Parathyroid adenoma (tissue), 2 donors: ENCODE measurements around the gene CDH3.

Source experiments
- H2AFZ ChIP-seq: fragments of 300-600 bp; sonication (generic); one replicate; pipeline ENCODE4 v1.7.0; 2017; ENCODE audit warnings: antibody characterized with exemption, mild to moderate bottlenecking
- H3K27ac ChIP-seq: fragments of 300-600 bp; sonication (generic); one replicate; pipeline ENCODE4 v1.7.0; 2017
- H3K27me3 ChIP-seq: fragments of 300-600 bp; sonication (generic); one replicate; pipeline ENCODE4 v1.7.0; 2017; ENCODE audit warnings: low read length; ENCODE audit not compliant: control insufficient read depth, insufficient read depth
- H3K36me3 ChIP-seq: fragments of 300-600 bp; sonication (generic); one replicate; pipeline ENCODE4 v1.7.0; 2017; ENCODE audit warnings: low read length; ENCODE audit not compliant: control insufficient read depth, insufficient read depth
- H3K4me1 ChIP-seq: fragments of 300-600 bp; sonication (generic); one replicate; pipeline ENCODE4 v1.7.0; 2017; ENCODE audit warnings: control low read depth
- H3K4me2 ChIP-seq: fragments of 300-600 bp; sonication (generic); one replicate; pipeline ENCODE4 v1.7.0; 2017; ENCODE audit warnings: low read length
- H3K4me3 ChIP-seq: fragments of 300-600 bp; sonication (generic); one replicate; pipeline ENCODE4 v1.7.0; 2017; ENCODE audit warnings: low read depth, low read length
- H3K79me2 ChIP-seq: fragments of 300-600 bp; sonication (generic); one replicate; pipeline ENCODE4 v1.7.0; 2017; ENCODE audit warnings: control low read depth
- H3K9ac ChIP-seq: fragments of 300-600 bp; sonication (generic); one replicate; pipeline ENCODE4 v1.7.0; 2017; ENCODE audit warnings: mild to moderate bottlenecking
- H3K9me3 ChIP-seq: fragments of 300-600 bp; sonication (generic); one replicate; pipeline ENCODE4 v1.7.0; 2017; ENCODE audit warnings: low read length; ENCODE audit not compliant: control insufficient read depth
- TF ChIP-seq, protein P1 (sequence below): fragments of 300-600 bp; sonication (generic); IDR thresholded peaks from one replicate; pipeline ENCODE4 v1.7.0; 2017; ENCODE audit warnings: antibody characterized with exemption, mild to moderate bottlenecking
- donor health status: primary hyperparathyroidism.

The CDH3 gene

GRCh38 chr16:68608330-68608729, 36.8 kb upstream of the CDH3 start:
- Histone ChIP-seq H2AFZ (no peak overlapping the region), H3K4me2 (no peak overlapping the region), H3K4me1 (no peaks in the 10 kb centered on the region), H3K36me3 (no peaks in the 10 kb centered on the region), H3K9me3 (no peaks in the 10 kb centered on the region), H3K27ac (no peak overlapping the region), H3K79me2 (no peaks in the 10 kb centered on the region), H3K27me3 (no peaks in the 10 kb centered on the region), H3K9ac (no peak overlapping the region), H3K4me3 (no peak overlapping the region)
- TF ChIP-seq, protein P1, sequence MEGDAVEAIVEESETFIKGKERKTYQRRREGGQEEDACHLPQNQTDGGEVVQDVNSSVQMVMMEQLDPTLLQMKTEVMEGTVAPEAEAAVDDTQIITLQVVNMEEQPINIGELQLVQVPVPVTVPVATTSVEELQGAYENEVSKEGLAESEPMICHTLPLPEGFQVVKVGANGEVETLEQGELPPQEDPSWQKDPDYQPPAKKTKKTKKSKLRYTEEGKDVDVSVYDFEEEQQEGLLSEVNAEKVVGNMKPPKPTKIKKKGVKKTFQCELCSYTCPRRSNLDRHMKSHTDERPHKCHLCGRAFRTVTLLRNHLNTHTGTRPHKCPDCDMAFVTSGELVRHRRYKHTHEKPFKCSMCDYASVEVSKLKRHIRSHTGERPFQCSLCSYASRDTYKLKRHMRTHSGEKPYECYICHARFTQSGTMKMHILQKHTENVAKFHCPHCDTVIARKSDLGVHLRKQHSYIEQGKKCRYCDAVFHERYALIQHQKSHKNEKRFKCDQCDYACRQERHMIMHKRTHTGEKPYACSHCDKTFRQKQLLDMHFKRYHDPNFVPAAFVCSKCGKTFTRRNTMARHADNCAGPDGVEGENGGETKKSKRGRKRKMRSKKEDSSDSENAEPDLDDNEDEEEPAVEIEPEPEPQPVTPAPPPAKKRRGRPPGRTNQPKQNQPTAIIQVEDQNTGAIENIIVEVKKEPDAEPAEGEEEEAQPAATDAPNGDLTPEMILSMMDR, result no peak

DNA sequence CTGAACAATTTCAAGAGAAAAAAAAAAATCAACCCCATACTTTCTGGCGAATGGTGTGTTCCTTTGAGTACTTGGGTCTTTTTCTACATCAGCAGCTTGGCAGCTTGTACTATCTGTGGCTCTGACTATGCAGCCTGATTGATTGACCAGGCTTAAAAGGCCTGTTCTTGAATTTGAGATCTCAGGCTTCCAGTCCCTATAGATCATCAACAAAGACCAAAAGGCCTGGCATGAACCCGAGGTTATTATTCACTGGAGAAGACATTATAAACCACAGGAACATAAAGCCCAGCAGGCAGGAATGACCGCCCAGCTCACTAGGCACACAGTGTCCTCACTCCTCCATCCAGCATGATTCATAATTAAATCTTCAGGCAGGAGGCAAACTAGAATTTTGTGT, 32.1 kb upstream of the CDH3 start:
- peaks cover 3% of the 10 kb centered on the region for H3K9me3 ChIP-seq
- no peaks in the 10 kb centered on the region for H3K79me2 ChIP-seq
- TF ChIP-seq, protein P1, result no peak
- H3K4me3 ChIP-seq, result no peak overlapping the region
- H3K9ac ChIP-seq, result no peak overlapping the region
- no peaks in the 10 kb centered on the region for H3K36me3 ChIP-seq
- no peak overlapping the region for H3K4me2 ChIP-seq
- no peak overlapping the region for H3K27ac ChIP-seq
- no peak overlapping the region for H2AFZ ChIP-seq
- H3K4me1 ChIP-seq, result no peaks in the 10 kb centered on the region
- H3K27me3 ChIP-seq, result no peaks in the 10 kb centered on the region

DNA sequence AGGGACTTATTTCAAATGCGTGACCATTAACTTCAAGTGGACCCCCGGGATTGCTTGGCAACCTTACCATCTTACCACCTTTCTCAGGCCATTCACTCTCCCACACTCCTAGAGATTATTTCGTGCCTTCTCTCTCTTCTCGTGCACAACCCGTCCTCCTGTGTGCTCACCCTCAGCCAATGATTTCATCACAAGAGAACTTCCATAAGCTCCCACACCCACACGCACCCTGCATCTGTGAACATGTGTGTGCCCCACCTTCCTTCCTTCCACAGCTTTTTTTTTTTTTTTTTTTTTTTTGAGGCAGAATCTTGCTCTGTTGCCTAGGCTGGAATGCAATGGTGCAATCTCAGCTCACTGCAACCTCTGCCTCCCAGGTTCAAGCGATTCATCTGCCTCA, 27.4 kb upstream of the CDH3 start:
- Histone ChIP-seq H2AFZ (no peak overlapping the region), H3K27me3 (no peaks in the 10 kb centered on the region), H3K27ac (no peak overlapping the region), H3K9ac (no peak overlapping the region), H3K36me3 (no peaks in the 10 kb centered on the region), H3K4me3 (no peak overlapping the region), H3K79me2 (no peaks in the 10 kb centered on the region), H3K4me1 (no peaks in the 10 kb centered on the region), H3K9me3 (peaks cover 3% of the 10 kb centered on the region), H3K4me2 (no peak overlapping the region)
- TF ChIP-seq, protein P1, result no peak

- Histone ChIP-seq H3K79me2 (no peaks in the 10 kb centered on the region), H3K9ac (no peak overlapping the region), H3K4me2 (no peak overlapping the region), H3K27me3 (no peaks in the 10 kb centered on the region), H3K4me3 (no peak overlapping the region), H3K4me1 (no peaks in the 10 kb centered on the region), H3K27ac (no peak overlapping the region), H3K36me3 (no peaks in the 10 kb centered on the region), H3K9me3 (no peaks in the 10 kb centered on the region), H2AFZ (no peak overlapping the region)
- TF ChIP-seq, protein P1, result no peak
These were observed 18.6 kb upstream of the CDH3 start for GRCh38 chr16:68626557-68626956.

GRCh38 chr16:68627951-68628425, 17.1 kb upstream of the CDH3 start:
- H3K27ac ChIP-seq, result no peak overlapping the region
- no peaks in the 10 kb centered on the region for H3K79me2 ChIP-seq
- no peaks in the 10 kb centered on the region for H3K27me3 ChIP-seq
- TF ChIP-seq, protein P1, result no peak
- H3K9me3 ChIP-seq, result no peaks in the 10 kb centered on the region
- no peak overlapping the region for H3K4me3 ChIP-seq
- no peaks in the 10 kb centered on the region for H3K36me3 ChIP-seq
- H3K4me2 ChIP-seq, result no peak overlapping the region
- H2AFZ ChIP-seq, result no peak overlapping the region
- H3K9ac ChIP-seq, result no peak overlapping the region
- no peaks in the 10 kb centered on the region for H3K4me1 ChIP-seq
